DMS153 treated with DMSO at 0.1 percent for 48 hours (cell line): ENCODE data around the gene VPS37C.
"Not testable (repeated sequence)": the region's sequence is repeated elsewhere in the genome, so short reads cannot be mapped to it uniquely, and the experiment has no call there.

Source experiments
- DNase-seq: peaks from one replicate; lab custom pipeline; 2025; ENCODE audit not compliant: unreplicated experiment; lab: John Stamatoyannopoulos, UW

The VPS37C gene

GRCh38 chr11:61176446-61176845 is 15.2 kb upstream of the VPS37C start:
- no peak for DNase-seq

GRCh38 chr11:61174949-61175348 is 13.7 kb upstream of the VPS37C start:
- no peak for DNase-seq

GRCh38 chr11:61174273-61174672 is 13.0 kb upstream of the VPS37C start:
- DNase-seq, result no peak

GRCh38 chr11:61173456-61173855 is 12.2 kb upstream of the VPS37C start:
- DNase-seq, result no peak

GRCh38 chr11:61172888-61173287 is 11.7 kb upstream of the VPS37C start:
- DNase-seq, result no peak

GRCh38 chr11:61172356-61172755 is 11.1 kb upstream of the VPS37C start:
- no peak for DNase-seq

- no peak for DNase-seq
Observed at GRCh38 chr11:61171907-61172306, 10.7 kb upstream of the VPS37C start.

- DNase-seq, result no peak
Observed at GRCh38 chr11:61170566-61170965, 9.3 kb upstream of the VPS37C start.

GRCh38 chr11:61168800-61169199 is 7.6 kb upstream of the VPS37C start:
- DNase-seq, result no peak

GRCh38 chr11:61168042-61168688 is 6.9 kb upstream of the VPS37C start:
- no peak for DNase-seq

- DNase-seq, result not testable (repeated sequence)
Observed at GRCh38 chr11:61166331-61166730, 5.1 kb upstream of the VPS37C start.

- not testable (repeated sequence) for DNase-seq
Observed at GRCh38 chr11:61165785-61166184, 4.6 kb upstream of the VPS37C start.

- DNase-seq, result peak; percentile 42
Observed at GRCh38 chr11:61164606-61165424, 3.6 kb upstream of the VPS37C start.

GRCh38 chr11:61163714-61164605 is 2.7 kb upstream of the VPS37C start:
- DNase-seq, result no peak

GRCh38 chr11:61163021-61163420 is 1.8 kb upstream of the VPS37C start:
- no peak for DNase-seq

GRCh38 chr11:61162092-61162941 is 1.1 kb upstream of the VPS37C start:
- no peak for DNase-seq

GRCh38 chr11:61160487-61161189 is 588 bp downstream of the VPS37C start:
- no peak for DNase-seq

- no peak for DNase-seq
Observed at GRCh38 chr11:61158691-61159381, 2.4 kb downstream of the VPS37C start.

- DNase-seq, result no peak
Observed at GRCh38 chr11:61157743-61158142, 3.5 kb downstream of the VPS37C start.
